ENCODE results near the gene CFAP77. TPM values are rescaled to one million over a fixed set of nuclear protein-coding genes. Genes with fewer than 3 reads are reported as not detected.

Gene CFAP77
- total RNA-seq, 3 donors from 2014 or later, result not detected

DNA sequence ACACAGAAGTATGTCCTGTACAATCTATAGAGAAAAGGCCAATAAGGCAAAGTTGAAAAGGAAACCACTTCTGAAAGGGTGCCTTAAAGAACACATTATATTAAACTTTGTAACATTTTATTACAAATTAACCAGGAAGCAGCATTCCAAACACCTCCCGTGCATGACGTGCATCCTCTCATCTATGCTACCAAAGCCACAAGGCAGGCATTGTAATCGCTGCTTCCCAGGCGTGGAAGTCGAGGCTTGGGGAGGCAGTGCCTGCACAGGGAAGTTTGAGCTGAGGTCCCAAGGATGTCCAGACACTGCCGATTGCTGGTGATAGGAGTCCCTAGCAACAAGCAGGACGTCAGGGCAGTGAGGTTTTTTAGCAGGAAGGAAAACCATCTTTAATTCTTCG, 128.1 kb downstream of the CFAP77 start:
- Histone ChIP-seq H3K4me1 (no peaks in the 10 kb centered on the region), H3K36me3 (no peaks in the 10 kb centered on the region), H3K9me3 (peaks cover 5 to 8% of the 10 kb centered on the region in 2 donors), H3K27ac (no peak overlapping the region), H3K4me3 (no peak overlapping the region), H3K27me3 (no peaks in the 10 kb centered on the region)
- TF ChIP-seq POLR2AphosphoS5 (IDR thresholded peaks at IDR 0.05), result no peak
- TF ChIP-seq CTCF (IDR thresholded peaks at IDR 0.05), result no peak
- TF ChIP-seq POLR2A (IDR thresholded peaks at IDR 0.05), result no peak
- intact Hi-C loops (cut with DNase I; ENCODE audit: low total_unique reads), result no loop called here
- DNase-seq (ENCODE audit: low spot score in 2 of 2), result no peak

- DNase-seq (ENCODE audit: low spot score in 2 of 2), result no peak
- Histone ChIP-seq H3K9me3 (peaks cover 5 to 8% of the 10 kb centered on the region in 2 donors), H3K27me3 (no peaks in the 10 kb centered on the region), H3K4me1 (no peaks in the 10 kb centered on the region), H3K36me3 (no peaks in the 10 kb centered on the region), H3K27ac (no peak overlapping the region), H3K4me3 (no peak overlapping the region)
- no peak for TF ChIP-seq POLR2A (IDR thresholded peaks at IDR 0.05)
- TF ChIP-seq POLR2AphosphoS5 (IDR thresholded peaks at IDR 0.05), result no peak
- no peak for TF ChIP-seq CTCF (IDR thresholded peaks at IDR 0.05)
- intact Hi-C loops (cut with DNase I; ENCODE audit: low total_unique reads), result no loop called here
Observed at GRCh38 chr9:132539096-132539495, 129.1 kb downstream of the CFAP77 start.

- Histone ChIP-seq H3K27ac (no peak overlapping the region), H3K9me3 (peaks cover 0 to 5% of the 10 kb centered on the region in 2 donors), H3K27me3 (peaks cover 0 to 3% of the 10 kb centered on the region in 2 donors), H3K36me3 (no peaks in the 10 kb centered on the region), H3K4me1 (no peaks in the 10 kb centered on the region), H3K4me3 (no peak overlapping the region)
- TF ChIP-seq CTCF (IDR thresholded peaks at IDR 0.05) (no peak), POLR2A (IDR thresholded peaks at IDR 0.05) (no peak), POLR2AphosphoS5 (IDR thresholded peaks at IDR 0.05) (no peak)
- intact Hi-C loops (cut with DNase I; ENCODE audit: low total_unique reads), result no loop called here
- DNase-seq (ENCODE audit: low spot score in 2 of 2), result no peak
Observed at GRCh38 chr9:132541051-132541450, 131.0 kb downstream of the CFAP77 start.

- Histone ChIP-seq H3K36me3 (no peaks in the 10 kb centered on the region), H3K27ac (no peak overlapping the region), H3K27me3 (peaks cover 0 to 3% of the 10 kb centered on the region in 2 donors), H3K4me3 (no peak overlapping the region), H3K4me1 (no peaks in the 10 kb centered on the region), H3K9me3 (no peaks in the 10 kb centered on the region)
- intact Hi-C loops (cut with DNase I; ENCODE audit: low total_unique reads), result no loop called here
- DNase-seq (ENCODE audit: low spot score in 2 of 2), result no peak
- no peak for TF ChIP-seq POLR2A (IDR thresholded peaks at IDR 0.05)
- no peak for TF ChIP-seq CTCF (IDR thresholded peaks at IDR 0.05)
- TF ChIP-seq POLR2AphosphoS5 (IDR thresholded peaks at IDR 0.05), result no peak
Observed at GRCh38 chr9:132541870-132542830, 132.1 kb downstream of the CFAP77 start.

GRCh38 chr9:132543251-132543650, 133.2 kb downstream of the CFAP77 start:
- no peak for DNase-seq (ENCODE audit: low spot score in 2 of 2)
- Histone ChIP-seq H3K4me1 (no peaks in the 10 kb centered on the region), H3K36me3 (no peaks in the 10 kb centered on the region), H3K9me3 (no peaks in the 10 kb centered on the region), H3K4me3 (no peak overlapping the region), H3K27me3 (peaks cover 0 to 3% of the 10 kb centered on the region in 2 donors), H3K27ac (no peak overlapping the region)
- TF ChIP-seq POLR2A (IDR thresholded peaks at IDR 0.05) (no peak), CTCF (IDR thresholded peaks at IDR 0.05) (no peak), POLR2AphosphoS5 (IDR thresholded peaks at IDR 0.05) (no peak)
- intact Hi-C loops (cut with DNase I; ENCODE audit: low total_unique reads), result no loop called here

Measured in breast epithelium (tissue), 4 donors.